Calu3 (cell line): Measurements from ENCODE around the gene RELT. TPM values are rescaled to one million over a fixed set of nuclear protein-coding genes. Genes with fewer than 3 reads are reported as not detected.

Experiments
- Bru-seq: library from RNA; stranded (reverse); fragments of 400-500 nt; gene quantifications from one replicate; lab custom pipeline; 2021; lab: Mats Ljungman, UMichigan
- BruChase-seq, 2 experiments: library from RNA; stranded (reverse); fragments of 400-500 nt; gene quantifications; one replicate each; lab custom pipeline; 2021; lab: Mats Ljungman, UMichigan
- BruUV-seq: library from RNA; stranded (reverse); fragments of 400-500 nt; replicated peaks from 2 replicates; lab custom pipeline; 2021; lab: Mats Ljungman, UMichigan
- CTCF ChIA-PET: fragments of 300-600 bp; sonication (Branson Sonifier 250); formaldehyde crosslinking; loops from one replicate; lab custom pipeline; 2022; ENCODE audit warnings: antibody characterized with exemption; lab: Charles Lee
- DNase-seq: peaks from one replicate; pipeline ENCODE4 v3.0.0; 2022
- H3K27ac Mint-ChIP-seq: one replicate; pipeline ENCODE4 v1.8.0; 2022; ENCODE audit warnings: mixed read lengths; ENCODE audit not compliant: unreplicated experiment
- H3K27me3 Mint-ChIP-seq: one replicate; pipeline ENCODE4 v1.8.0; 2022; ENCODE audit warnings: mixed read lengths; ENCODE audit not compliant: unreplicated experiment
- H3K36me3 Mint-ChIP-seq: one replicate; pipeline ENCODE4 v1.8.0; 2022; ENCODE audit warnings: mild to moderate bottlenecking, moderate library complexity, mixed read lengths; ENCODE audit not compliant: insufficient read depth, unreplicated experiment
- H3K4me1 Mint-ChIP-seq: one replicate; pipeline ENCODE4 v1.8.0; 2022; ENCODE audit warnings: mild to moderate bottlenecking, low read depth, mixed read lengths; ENCODE audit not compliant: unreplicated experiment
- H3K4me3 Mint-ChIP-seq: one replicate; pipeline ENCODE4 v1.8.0; 2022; ENCODE audit warnings: mild to moderate bottlenecking, low read depth, moderate library complexity, mixed read lengths; ENCODE audit not compliant: unreplicated experiment
- H3K9me3 Mint-ChIP-seq: one replicate; pipeline ENCODE4 v1.8.0; 2022; ENCODE audit warnings: low read depth, mixed read lengths; ENCODE audit not compliant: unreplicated experiment
- intact Hi-C: fragments of 100-400 bp; cut with micrococcal nuclease; formaldehyde crosslinking; loops from one replicate; pipeline ENCODE4 v1.10.0; 2022; ENCODE audit not compliant: unreplicated experiment
- long read RNA-seq: library from polyadenylated mRNA; stranded (forward); transcript quantifications from one replicate; pipeline ENCODE4 v2.0.0, GENCODE V29; 2022
- total RNA-seq: library from RNA; stranded (reverse); gene quantifications from 2 replicates; pipeline ENCODE4 v1.2.3, GENCODE V29; 2022
- TF ChIP-seq, protein P1 (sequence below): fragments of 200-600 bp; IDR thresholded peaks from one replicate; pipeline ENCODE4 v1.8.0; 2022; ENCODE audit warnings: antibody characterized with exemption; ENCODE audit not compliant: unreplicated experiment

Gene RELT, protein sequence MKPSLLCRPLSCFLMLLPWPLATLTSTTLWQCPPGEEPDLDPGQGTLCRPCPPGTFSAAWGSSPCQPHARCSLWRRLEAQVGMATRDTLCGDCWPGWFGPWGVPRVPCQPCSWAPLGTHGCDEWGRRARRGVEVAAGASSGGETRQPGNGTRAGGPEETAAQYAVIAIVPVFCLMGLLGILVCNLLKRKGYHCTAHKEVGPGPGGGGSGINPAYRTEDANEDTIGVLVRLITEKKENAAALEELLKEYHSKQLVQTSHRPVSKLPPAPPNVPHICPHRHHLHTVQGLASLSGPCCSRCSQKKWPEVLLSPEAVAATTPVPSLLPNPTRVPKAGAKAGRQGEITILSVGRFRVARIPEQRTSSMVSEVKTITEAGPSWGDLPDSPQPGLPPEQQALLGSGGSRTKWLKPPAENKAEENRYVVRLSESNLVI
- 11.8 and 12.2 TPM in 2 replicates for total RNA-seq
- percentile 54 among the genes with signal in this experiment for Bru-seq, nascent RNA
- percentile 52 among the genes with signal in this experiment for BruChase-seq, experiment 1, labeled RNA remaining after a 6-hour chase
- percentile 69 among the genes with signal in this experiment for BruChase-seq, experiment 2, labeled RNA remaining after a 2-hour chase
- long read RNA-seq, transcript RELT-201 (11 exons, 3,535 nt): major isoform, 7 of 22 reads
- long read RNA-seq, partial matches to known transcripts: 1 of 22 reads
- long read RNA-seq, other reads (novel, unspliced or antisense): 14 of 22 reads

DNA sequence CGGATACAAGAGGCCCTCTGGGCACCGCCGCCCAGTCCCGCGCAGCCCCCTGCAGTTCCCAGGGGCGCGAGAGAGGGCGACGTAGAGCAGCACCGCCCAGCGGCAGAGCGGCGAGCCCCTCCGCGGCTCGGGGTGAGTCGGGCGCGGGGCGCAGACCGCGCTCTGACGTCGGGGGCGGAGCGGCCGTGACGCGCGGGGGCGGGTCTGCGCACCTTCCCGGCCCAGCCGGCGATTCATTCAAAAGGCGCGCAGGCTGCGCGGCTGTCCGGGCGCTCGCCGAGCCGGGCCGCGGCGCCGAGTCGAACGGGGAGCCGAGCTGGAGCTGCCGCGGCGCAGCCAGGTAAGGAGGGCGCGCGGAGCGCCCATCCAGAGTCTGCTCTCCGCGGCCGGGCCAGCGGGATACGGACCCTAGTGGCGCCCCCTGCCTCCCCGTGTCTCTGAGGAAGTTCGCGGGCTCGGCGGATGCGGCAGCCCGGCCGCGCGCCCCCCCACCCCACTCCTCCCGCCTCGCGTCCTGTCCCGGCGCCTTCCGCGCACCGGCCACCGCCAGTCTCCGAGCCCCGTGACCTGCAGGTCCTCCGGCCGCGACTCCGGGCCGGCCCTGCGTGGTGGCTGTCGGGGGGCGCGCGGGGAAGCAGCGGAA lies at the start of gene RELT:
Gene RELT (plus strand): TSS at position 240 of the 643 bp plus-strand sequence. CDS start 12,738 bp downstream, outside the sequence.
- Mint-ChIP-seq H3K4me3 (peak within 1 kb of the TSS; percentile 97), H3K27ac (peak within 1 kb of the TSS; percentile 65), H3K36me3 (peaks cover 32% of the 10 kb centered on the region), H3K27me3 (no peaks in the 10 kb centered on the region), H3K9me3 (no peaks in the 10 kb centered on the region), H3K4me1 (peaks cover 9% of the 10 kb centered on the region)
- BruUV-seq: no TSS peak
- CTCF ChIA-PET: interaction anchor here (0.6 kb wide), 1 partner anchor 905 kb away, joined by 3 read pairs; no protein-coding TSS in a partner anchor
- TF ChIP-seq, protein P1, sequence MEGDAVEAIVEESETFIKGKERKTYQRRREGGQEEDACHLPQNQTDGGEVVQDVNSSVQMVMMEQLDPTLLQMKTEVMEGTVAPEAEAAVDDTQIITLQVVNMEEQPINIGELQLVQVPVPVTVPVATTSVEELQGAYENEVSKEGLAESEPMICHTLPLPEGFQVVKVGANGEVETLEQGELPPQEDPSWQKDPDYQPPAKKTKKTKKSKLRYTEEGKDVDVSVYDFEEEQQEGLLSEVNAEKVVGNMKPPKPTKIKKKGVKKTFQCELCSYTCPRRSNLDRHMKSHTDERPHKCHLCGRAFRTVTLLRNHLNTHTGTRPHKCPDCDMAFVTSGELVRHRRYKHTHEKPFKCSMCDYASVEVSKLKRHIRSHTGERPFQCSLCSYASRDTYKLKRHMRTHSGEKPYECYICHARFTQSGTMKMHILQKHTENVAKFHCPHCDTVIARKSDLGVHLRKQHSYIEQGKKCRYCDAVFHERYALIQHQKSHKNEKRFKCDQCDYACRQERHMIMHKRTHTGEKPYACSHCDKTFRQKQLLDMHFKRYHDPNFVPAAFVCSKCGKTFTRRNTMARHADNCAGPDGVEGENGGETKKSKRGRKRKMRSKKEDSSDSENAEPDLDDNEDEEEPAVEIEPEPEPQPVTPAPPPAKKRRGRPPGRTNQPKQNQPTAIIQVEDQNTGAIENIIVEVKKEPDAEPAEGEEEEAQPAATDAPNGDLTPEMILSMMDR: peak; percentile 81
- peak; percentile 96 for DNase-seq
- intact Hi-C loops: no loop called here

DNA sequence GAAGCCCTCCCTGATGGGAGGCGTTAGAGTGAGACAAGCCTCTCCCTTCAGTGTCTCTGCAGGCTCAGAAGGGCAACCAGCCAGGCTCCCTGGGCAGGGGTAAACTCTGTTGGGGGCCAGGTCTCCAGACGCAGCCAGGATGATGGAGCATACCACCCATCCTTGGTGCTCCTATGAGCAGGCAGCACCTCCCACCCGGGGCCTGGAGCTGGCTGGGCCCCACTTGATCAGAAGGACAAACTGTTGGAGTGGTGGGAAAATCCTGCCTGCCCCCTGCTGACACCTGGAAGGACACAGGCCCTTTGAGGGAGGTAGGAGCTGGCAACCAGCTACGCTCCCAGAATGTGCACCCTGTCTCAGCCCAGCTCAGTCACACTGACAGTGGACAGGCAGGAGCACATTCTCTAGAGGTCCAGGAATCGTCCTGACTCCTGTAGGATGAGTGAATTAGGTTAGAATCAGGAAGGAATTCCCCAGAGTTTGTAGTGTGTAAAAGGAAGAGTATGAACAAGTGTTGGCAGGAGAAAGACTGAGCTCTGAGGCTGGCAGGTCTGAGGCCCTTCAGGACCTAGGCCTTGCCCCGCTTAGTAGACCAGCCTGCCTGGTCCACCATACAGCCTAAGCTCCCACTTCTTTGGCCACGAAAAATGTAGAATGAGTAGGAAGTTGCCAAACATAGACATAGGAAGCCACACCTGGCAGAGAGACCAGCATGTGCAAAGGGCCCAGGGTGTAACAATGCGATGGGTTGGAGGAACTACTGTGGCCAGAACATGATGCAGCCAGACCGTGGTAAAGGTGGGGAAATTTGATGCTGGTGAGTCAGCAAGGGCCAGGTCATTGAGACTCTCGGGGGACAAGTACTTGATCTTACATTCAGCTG lies 49.0 kb upstream of the RELT start:
- Mint-ChIP-seq H3K9me3 (no peaks in the 10 kb centered on the region), H3K27ac (no peak overlapping the region), H3K4me1 (peaks cover 11% of the 10 kb centered on the region), H3K4me3 (no peak overlapping the region), H3K36me3 (no peaks in the 10 kb centered on the region), H3K27me3 (no peaks in the 10 kb centered on the region)
- intact Hi-C loops: no loop called here
- TF ChIP-seq, protein P1: no peak
- DNase-seq: no peak
- CTCF ChIA-PET: interaction anchor here (0.6 to 2.6 kb wide), 4 partner anchors 9 to 280 kb away, joined by 3 to 14 read pairs (median 4); no protein-coding TSS in a partner anchor
- BruUV-seq: no TSS peak

DNA sequence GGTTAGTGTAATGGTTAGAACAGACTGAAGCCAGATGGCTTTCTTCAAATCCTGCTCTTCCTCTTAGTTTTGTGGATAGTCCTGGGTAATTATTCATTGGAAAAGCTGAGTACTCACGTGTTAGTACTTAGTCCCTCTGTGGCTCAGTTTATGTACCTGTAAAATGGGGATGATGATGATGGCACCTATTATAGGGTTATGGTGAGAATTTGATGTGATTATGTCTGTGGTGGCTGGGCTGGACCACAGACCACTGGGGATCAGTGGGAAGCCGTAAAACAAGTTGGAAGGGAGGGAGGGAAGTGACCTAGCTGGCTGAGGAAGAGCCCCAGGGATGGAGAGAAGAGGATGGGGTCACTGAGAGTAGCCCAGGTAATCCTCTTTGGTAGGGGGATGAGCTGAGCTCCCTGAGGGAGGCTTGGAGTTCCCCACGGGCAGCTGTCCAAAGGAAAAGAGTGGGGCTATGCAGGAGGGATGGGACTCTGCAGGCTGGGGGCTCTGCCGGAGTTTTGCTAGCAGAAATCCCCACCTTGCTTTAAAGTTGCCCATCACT lies 48.3 kb upstream of the RELT start:
- no peak overlapping the region for H3K27ac Mint-ChIP-seq
- no TSS peak for BruUV-seq
- TF ChIP-seq, protein P1: no peak
- no peak for DNase-seq
- H3K4me1 Mint-ChIP-seq: peaks cover 11% of the 10 kb centered on the region
- H3K27me3 Mint-ChIP-seq: no peaks in the 10 kb centered on the region
- intact Hi-C loops: no loop called here
- no peaks in the 10 kb centered on the region for H3K36me3 Mint-ChIP-seq
- CTCF ChIA-PET: interaction anchor here (1.8 to 2.6 kb wide), 2 partner anchors 19 to 21 kb away, joined by 6 to 14 read pairs; no protein-coding TSS in a partner anchor
- H3K9me3 Mint-ChIP-seq: no peaks in the 10 kb centered on the region
- no peak overlapping the region for H3K4me3 Mint-ChIP-seq
